T-helper 1 cell (primary cell): ENCODE data around the gene RNF44.
"Not testable (repeated sequence)": the region's sequence is repeated elsewhere in the genome, so short reads cannot be mapped to it uniquely, and the experiment has no call there.

Experiments
- DNase-seq, 5 donors: peaks; one replicate each; pipeline ENCODE4 v3.0.0-alpha.2; 2012 to 2020

The RNF44 gene

GRCh38 chr5:176515396-176515795 is 21.8 kb downstream of the RNF44 start:
- DNase-seq, result no peak

- DNase-seq, result no peak
Observed at GRCh38 chr5:176514244-176514950, 22.8 kb downstream of the RNF44 start.

- no peak for DNase-seq
Observed at GRCh38 chr5:176513788-176514187, 23.4 kb downstream of the RNF44 start.

- no peak for DNase-seq
Observed at GRCh38 chr5:176508603-176509002, 28.6 kb downstream of the RNF44 start.

- DNase-seq, result no peak
Observed at GRCh38 chr5:176507911-176508310, 29.3 kb downstream of the RNF44 start.

- no peak for DNase-seq
Observed at GRCh38 chr5:176503496-176503895, 33.7 kb downstream of the RNF44 start.

- no peak for DNase-seq
Observed at GRCh38 chr5:176501333-176501732, 35.9 kb downstream of the RNF44 start.

GRCh38 chr5:176500511-176500910 is 36.7 kb downstream of the RNF44 start:
- no peak for DNase-seq

- DNase-seq, result no peak
Observed at GRCh38 chr5:176499273-176499672, 37.9 kb downstream of the RNF44 start.

GRCh38 chr5:176497852-176498251 is 39.4 kb downstream of the RNF44 start:
- DNase-seq, result no peak

- DNase-seq, result no peak
Observed at GRCh38 chr5:176492431-176492830, 44.8 kb downstream of the RNF44 start.

GRCh38 chr5:176491901-176492300 is 45.3 kb downstream of the RNF44 start:
- DNase-seq, result no peak

GRCh38 chr5:176491101-176491502 is 46.1 kb downstream of the RNF44 start:
- no peak for DNase-seq

- DNase-seq, result no peak
Observed at GRCh38 chr5:176490301-176490700, 46.9 kb downstream of the RNF44 start.

GRCh38 chr5:176489077-176489476 is 48.1 kb downstream of the RNF44 start:
- peak in 1 of 5 donors; percentile 32 for DNase-seq

- DNase-seq, result not testable (repeated sequence)
Observed at GRCh38 chr5:176487160-176487559, 50.0 kb downstream of the RNF44 start.

- DNase-seq, result no peak
Observed at GRCh38 chr5:176486189-176486757, 50.9 kb downstream of the RNF44 start.

- DNase-seq, result no peak
Observed at GRCh38 chr5:176485176-176485575, 52.0 kb downstream of the RNF44 start.

GRCh38 chr5:176481711-176482110 is 55.5 kb downstream of the RNF44 start:
- peak in 1 of 5 donors; percentile 27 for DNase-seq
